Measurements from ENCODE around the gene PIP5K1C.
"Not testable (repeated sequence)": the region's sequence is repeated elsewhere in the genome, so short reads cannot be mapped to it uniquely, and the experiment has no call there.

The PIP5K1C gene

GRCh38 chr19:3661284-3662238 lies 38.7 kb downstream of the PIP5K1C start:
- no peak for DNase-seq (ENCODE audit: low read depth in 1 of 2, low spot score in 1 of 2)

DNA sequence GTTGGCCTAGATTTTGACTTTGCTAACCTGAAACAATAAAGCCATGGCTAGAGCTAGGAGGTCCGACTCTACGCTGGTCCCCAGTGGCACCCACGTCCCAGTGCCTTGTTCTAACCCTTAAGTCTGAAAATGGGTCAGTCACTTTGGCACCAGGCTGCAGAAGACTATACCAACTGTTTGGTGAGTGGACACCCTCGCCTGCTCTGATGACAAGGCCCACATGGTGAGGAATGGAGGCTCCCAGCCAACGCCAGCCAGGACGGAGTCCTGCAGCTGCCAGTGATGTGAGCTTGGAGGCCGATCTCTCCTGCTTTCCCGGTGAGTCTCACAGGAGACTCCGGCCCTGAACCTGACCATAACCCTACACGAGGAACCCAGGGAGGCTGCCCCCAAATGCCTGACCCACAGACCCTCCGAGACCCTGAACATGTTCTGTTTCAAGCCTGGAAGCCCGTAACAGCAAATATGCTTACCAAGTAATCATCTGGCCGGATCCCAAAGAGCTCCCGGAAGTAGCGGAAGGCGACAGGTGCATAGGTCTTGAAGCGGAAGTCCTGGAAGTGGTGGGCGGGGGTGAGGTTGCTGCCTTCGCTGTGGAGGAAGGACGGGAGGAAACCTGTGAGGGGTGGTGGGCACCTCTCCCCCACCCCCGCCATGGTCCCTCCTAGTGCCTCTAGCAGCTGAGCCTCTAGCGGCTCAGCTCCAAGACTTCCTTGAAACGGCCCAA lies 39.6 kb downstream of the PIP5K1C start:
- DNase-seq (ENCODE audit: low read depth in 1 of 2, low spot score in 1 of 2), result no peak

DNA sequence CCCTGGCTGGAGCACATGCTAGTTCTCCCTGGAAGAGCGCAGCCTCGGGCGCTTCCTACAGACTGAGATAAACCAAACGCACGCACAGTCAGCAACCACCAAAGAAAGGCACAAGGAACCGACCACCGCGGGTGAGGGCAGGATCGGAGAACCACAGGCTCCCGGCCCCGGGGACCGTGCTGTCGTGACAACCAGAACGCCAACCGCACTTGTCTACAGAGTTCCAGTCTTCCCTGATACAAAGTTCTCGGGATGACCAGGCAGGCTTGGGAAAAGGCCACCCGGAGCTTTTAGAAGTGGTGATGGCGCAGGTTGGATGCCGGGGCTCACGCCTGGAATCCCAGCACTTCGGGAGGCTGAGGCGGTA lies 40.5 kb downstream of the PIP5K1C start:
- no peak for DNase-seq (ENCODE audit: low read depth in 1 of 2, low spot score in 1 of 2)

DNA sequence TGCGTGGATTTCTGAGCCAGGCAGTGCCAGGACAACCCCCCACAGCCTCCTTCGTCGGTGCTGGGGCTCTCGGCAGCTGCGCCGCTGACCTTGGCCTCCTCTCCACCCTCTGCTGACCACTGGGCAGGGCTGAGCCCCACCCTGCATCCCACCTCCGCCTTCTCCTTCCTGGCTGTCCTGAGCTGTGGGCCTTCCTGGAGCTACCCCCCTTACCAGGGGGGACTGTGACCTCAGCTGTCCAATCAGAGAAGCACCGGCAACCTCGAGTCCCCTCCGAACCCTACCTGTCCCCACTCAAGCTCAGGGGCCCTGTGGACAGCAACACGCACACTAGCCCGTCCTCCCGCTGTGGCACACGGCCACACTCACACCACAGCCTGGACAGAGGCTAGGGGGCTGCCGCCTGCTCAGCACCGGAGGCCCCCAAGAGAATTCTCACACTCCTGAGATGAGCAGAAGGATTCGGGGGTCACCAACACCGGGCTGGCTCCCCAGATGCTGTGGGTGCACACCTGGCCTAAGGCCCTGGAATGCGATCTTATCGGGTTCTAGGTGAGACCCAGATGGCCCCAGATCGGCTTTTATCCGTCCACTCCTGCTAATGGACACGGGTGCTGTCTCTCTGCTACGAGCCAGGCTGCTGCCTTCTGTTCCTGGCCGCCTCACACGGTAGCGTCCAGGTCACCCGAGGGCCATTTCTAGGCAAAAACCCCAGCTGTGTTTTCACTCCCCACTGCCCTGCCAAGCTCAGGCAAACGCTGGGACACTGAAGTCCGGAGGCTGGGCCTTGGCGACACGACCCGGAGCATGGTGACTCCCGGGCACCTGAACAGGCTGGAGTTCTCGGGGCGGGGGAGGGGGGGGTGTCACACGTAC lies 41.2 kb downstream of the PIP5K1C start:
- DNase-seq (ENCODE audit: low read depth in 1 of 2, low spot score in 1 of 2), result no peak

GRCh38 chr19:3658004-3658869 lies 42.0 kb downstream of the PIP5K1C start:
- no peak for DNase-seq (ENCODE audit: low read depth in 1 of 2, low spot score in 1 of 2)

- DNase-seq (ENCODE audit: low read depth in 1 of 2, low spot score in 1 of 2), result no peak
Measured at GRCh38 chr19:3657395-3657769, 42.9 kb downstream of the PIP5K1C start.

DNA sequence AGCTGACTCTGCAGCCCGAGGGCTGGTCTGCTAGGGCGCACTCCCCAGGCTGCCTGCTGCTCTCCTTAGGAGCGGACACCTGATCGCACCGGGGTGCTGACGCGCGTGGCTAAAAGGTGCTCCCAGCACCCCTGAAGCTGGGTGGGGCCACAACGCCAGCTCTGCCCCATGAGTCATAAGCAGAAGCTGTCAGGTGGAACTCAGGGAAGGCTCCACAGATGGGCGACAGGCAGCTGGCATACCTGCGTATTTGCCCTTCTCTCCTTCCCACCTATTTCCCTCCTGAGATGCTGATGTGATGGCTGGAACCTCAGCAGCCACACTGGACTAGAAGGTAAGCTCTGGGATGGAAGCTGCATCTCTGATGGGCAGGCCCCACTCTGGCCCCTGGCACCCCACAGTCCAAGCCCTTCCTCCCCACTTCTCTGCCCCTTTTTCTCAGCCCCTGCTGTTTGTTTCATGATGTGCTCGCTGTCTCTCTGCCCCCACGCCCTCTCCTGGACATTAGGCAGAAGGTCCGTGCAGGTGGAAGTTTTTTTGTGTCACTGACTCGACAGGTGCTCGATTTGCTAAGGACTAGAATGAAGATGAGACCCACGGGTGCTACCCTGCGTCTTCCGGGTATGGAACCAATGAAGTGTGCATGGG lies 43.4 kb downstream of the PIP5K1C start:
- no peak for DNase-seq (ENCODE audit: low read depth in 1 of 2, low spot score in 1 of 2)

DNA sequence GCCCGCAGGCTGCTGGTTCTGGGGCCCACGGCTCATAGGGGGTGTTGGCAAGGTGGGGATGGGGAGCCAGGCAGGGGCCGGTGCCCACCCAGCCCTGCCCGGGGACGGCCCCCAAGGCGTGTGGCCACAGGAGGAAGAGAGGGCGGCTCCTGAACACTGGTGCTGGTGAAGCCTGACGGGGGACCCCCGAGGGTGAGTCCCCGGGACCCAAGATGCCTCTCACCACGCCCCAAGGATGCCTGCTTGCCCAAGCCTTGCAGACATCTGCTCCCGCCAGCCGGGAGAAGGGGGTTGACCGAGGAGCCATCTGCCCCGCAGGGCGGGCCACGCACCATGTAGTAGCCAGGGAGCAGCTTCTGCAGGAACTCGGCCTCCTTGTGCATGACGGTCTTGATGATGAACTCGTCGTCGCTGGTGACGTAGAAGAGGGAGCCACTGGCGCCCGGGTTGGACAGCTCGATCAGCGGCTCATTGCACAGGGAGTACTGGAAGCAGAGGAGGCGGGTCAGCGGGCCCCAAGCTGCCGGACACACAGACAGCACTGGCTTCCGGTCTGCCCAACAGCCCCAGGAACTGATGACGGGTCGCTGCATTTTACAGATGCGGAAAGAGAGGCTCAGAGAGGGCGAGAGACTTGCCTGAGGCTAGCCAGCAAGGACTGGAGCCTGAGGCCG lies 44.1 kb downstream of the PIP5K1C start:
- no peak for DNase-seq (ENCODE audit: low read depth in 1 of 2, low spot score in 1 of 2)

DNA sequence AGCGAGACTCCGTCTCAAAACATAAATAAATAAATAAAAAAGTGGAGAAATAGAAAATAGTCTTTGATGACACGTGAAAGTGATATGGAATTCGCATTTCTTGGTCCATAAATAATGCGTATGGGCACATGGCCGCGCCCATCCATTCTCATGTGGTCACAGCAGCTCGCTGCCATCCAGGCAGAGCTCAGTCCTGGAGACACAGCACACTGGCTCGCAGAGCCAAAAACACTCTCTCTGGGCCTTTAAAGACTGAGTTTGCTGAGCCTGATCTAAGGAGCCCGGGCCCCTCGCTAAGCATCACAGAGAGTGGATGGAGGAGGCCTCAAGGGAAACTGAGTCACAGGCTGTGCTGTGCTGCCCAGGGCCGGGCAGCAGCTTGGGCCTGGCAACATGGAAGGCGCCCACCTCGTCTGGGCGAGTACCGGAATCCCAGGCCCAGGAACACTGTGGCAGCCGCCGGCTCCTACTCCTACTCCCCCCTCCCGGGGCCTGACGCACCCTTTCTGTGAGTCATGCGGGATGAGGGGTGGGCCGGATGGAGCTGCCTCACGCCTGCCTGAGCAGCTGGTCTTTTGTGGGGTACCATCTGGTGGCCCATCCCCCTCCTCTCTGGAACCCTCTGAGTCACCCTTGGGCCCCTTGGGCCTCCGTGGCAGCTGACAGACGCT lies 44.7 kb downstream of the PIP5K1C start:
- DNase-seq (ENCODE audit: low read depth in 1 of 2, low spot score in 1 of 2), result no peak

GRCh38 chr19:3653865-3654513 lies 46.3 kb downstream of the PIP5K1C start:
- DNase-seq (ENCODE audit: low read depth in 1 of 2, low spot score in 1 of 2), result no peak

- no peak for DNase-seq (ENCODE audit: low read depth in 1 of 2, low spot score in 1 of 2)
Measured at GRCh38 chr19:3653081-3653795, 47.0 kb downstream of the PIP5K1C start.

- DNase-seq (ENCODE audit: low read depth in 1 of 2, low spot score in 1 of 2), result no peak
Measured at GRCh38 chr19:3652422-3652821, 47.8 kb downstream of the PIP5K1C start.

GRCh38 chr19:3651684-3652083 lies 48.6 kb downstream of the PIP5K1C start:
- no peak for DNase-seq (ENCODE audit: low read depth in 1 of 2, low spot score in 1 of 2)

DNA sequence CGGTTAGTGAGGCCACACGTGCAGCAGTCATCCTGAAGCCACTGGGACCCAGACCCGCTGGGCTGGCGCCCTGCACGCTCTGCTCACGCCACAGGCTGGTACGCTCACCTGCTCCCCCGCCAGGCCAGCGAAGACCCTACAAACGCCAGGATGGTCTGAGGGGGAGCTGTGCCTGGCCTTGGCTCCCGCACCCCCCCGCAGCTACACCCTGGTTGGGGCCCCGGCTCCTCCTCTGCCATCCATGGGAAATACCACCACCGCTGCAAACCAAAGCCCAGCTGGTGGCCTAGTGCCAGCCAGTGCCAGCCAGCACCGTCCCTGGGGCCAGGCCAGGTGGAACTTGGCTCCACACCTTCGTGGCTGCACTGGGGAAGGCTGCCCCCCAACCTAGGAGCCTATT lies 50.4 kb downstream of the PIP5K1C start:
- no peak for DNase-seq (ENCODE audit: low read depth in 1 of 2, low spot score in 1 of 2)

DNA sequence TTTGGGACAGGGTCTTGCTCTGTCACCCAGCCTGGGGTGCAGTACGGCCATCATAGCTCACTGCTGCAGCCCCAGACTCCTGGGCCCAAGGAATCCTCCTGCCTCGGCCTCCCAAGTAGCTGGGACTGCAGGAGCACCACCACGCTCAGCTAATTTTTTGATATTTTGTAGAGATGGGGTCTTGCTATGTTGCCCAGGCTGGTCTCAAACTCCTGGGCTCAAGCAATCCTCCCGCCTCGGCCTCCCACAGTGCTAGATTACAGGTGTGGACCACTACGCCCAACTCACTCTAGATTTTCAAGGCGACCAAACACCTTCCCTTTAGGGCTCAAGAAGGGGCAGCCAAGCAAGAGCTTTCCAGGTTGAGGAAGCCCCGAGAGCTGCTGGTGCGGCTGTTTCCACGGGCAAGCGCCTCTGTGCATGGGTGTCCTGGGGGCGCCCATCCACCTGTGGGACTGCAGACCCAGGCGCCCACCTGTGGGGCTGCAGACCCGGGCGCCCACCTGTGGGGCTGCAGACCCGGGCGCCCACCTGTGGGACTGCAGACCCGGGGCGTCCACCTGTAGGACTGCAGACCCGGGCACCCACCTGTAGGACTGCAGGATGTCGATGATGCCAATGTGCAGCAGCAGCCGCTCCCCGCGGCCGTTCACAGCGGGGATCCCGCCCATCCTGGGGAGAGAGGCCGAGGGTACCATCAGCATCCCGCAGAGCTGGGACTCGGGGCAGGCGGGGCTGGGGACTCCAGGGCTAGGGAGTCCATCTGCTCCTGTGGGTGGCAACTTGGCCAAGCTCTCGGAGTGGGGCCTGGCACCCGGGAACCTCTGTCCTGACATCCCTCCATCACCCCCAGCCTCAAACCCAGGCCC lies 52.0 kb downstream of the PIP5K1C start:
- no peak for DNase-seq (ENCODE audit: low read depth in 1 of 2, low spot score in 1 of 2)

GRCh38 chr19:3647102-3647501 lies 53.2 kb downstream of the PIP5K1C start:
- not testable (repeated sequence) for DNase-seq (ENCODE audit: low read depth in 1 of 2, low spot score in 1 of 2)

Data from stimulated activated CD4-positive, alpha-beta T cell treated with anti-CD3 and anti-CD28 coated beads, Interleukin-15, amount 100 ng/mL, for 1 hour (primary cell).